ENCODE results near the gene SP2. TPM values are rescaled to one million over a fixed set of nuclear protein-coding genes. Genes with fewer than 3 reads are reported as not detected.
A peak's percentile ranks its signal among the peaks of the same experiment; 100 is the strongest.

The SP2 gene
- total and polyA plus RNA-seq, 2 of the 13 experiments (the other 11 are each of a cell fraction or from before 2014, with no cell fraction given): 1.4 to 4.8 TPM

DNA sequence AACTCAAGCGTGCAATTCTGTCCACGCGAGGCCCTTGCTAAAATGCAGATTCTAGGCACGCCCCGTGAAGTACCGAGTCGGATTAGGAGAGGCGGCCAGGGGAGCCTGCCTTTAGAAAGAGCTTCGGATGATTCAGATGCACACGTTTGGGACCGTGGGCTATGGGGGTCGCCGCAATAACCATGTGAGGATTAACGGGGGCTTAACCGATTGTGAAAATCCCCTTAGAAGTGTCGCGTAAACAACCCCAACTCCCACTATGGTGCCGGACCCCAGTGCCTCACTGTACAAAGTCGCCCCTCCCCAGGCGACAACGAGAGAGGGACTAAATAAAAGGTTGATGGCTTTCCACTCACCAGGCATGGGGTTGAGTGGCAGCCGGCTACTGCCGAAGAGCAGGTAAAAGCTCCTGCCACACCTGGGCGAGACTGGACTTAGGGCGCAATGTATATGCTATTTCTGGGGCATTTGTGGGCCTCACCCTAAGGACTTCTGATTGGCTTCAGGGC, 635 bp upstream of the SP2 start (continued):
- no peak for TF ChIP-seq MBD4 (IDR thresholded peaks at IDR 0.05; ENCODE audit: borderline replicate concordance, low read length)
- TF ChIP-seq FLYWCH1 (CRISPR knock-in tag; IDR thresholded peaks at IDR 0.05): no peak
- TF ChIP-seq, protein P1, sequence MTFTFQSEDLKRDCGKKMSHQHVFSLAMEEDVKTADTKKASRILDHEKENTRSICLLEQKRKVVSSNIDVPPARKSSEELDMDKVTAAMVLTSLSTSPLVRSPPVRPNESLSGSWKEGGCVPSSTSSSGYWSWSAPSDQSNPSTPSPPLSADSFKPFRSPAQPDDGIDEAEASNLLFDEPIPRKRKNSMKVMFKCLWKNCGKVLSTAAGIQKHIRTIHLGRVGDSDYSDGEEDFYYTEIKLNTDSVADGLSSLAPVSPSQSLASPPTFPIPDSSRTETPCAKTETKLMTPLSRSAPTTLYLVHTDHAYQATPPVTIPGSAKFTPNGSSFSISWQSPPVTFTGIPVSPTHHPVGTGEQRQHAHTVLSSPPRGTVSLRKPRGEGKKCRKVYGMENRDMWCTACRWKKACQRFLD (CRISPR knock-in tag; IDR thresholded peaks at IDR 0.05; ENCODE audit: borderline replicate concordance): 0 out of 2 replicates have a peak, but pooled peaks have one; percentile 42
- no peak for TF ChIP-seq NFRKB (IDR thresholded peaks at IDR 0.05)
- no peak for TF ChIP-seq NR2F6 (IDR thresholded peaks at IDR 0.05)
- TF ChIP-seq NR2F6 (CRISPR knock-in tag; IDR thresholded peaks at IDR 0.05): no peak

DNA sequence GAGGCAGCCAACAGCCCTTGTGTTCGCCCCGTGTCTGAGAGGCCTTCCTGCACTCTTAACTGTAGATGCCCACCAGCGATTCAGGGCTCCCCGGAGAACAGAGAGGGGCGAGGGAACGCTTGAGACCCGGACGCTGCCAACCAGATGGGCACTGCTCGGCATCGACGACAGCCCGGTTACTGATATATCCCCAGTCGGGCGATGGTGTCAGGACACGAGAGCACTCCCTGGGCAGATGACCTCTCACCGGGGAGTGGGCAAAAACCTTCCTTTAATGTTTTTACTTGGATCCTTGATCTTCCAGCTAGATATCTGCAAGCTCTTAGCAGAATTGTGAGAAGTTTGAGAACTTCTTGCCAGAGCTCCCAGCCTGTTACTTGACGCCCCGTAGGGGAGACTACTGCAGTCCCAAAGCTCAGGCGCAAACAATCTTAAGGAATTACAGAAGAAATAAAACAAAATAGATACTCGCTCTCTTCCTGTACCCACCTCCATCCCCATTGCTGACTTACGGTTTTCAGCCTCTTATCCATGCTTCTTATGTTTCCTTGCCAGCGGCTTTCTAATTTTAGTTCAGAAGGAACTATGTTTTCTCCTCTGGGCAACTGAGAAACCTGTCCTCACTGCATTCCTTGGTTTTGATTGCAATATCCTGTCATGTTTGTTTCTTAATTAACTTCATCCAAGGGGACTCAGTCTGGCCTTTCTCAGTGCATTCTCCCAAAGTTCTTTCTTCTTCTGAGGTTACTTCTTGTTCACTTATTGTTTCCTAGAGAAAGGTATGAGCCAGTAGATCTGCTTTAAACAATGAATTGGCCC, 845 bp downstream of the SP2 start:
- POLR2A ChIA-PET: interaction anchor here (0.7 to 2.9 kb wide), 6 partner anchors 8 to 74 kb away, joined by 3 to 37 read pairs (median 4); partner anchors contain the start of genes CDK5RAP3, LRRC46, MRPL10 and PNPO
- Histone ChIP-seq H2AFZ (ENCODE audit: low read length) (no peak overlapping the region), H3K4me3 (replicated peaks in 1 of 3; ENCODE audit: insufficient read depth in 1 of 3, low read depth in 2 of 3, low read length in 3 of 3) (peak overlapping the region; percentile 70 to 96 (median 81)), H3K79me2 (ENCODE audit: insufficient read depth, low read length) (peaks cover 24% of the 10 kb centered on the region), H3K4me2 (ENCODE audit: low read depth, low read length) (peak overlapping the region; percentile 83), H3K9me3 (ENCODE audit: low read length) (no peaks in the 10 kb centered on the region), H3K27ac (ENCODE audit: extremely low read length, insufficient read depth, low read length) (peak overlapping the region; percentile 88), H4K20me1 (ENCODE audit: insufficient read depth, low read length) (no peaks in the 10 kb centered on the region), H3K4me1 (ENCODE audit: insufficient read depth, low read length) (peaks cover 38% of the 10 kb centered on the region), H3K36me3 (replicated peaks in 1 of 2; ENCODE audit: control insufficient read depth in 1 of 2, insufficient read depth in 2 of 2, low read length in 2 of 2) (peaks cover 0 to 5% of the 10 kb centered on the region in 2 experiments; a peak in 2 of 5 replicates), H3K9ac (ENCODE audit: insufficient read depth, low read depth, low read length) (peak overlapping the region; percentile 94), H3K27me3 (ENCODE audit: control insufficient read depth in 1 of 2, insufficient read depth in 2 of 2, low read length in 2 of 2) (no peaks in the 10 kb centered on the region; a peak in 1 of 5 replicates)
- no peak for DNase-seq (ENCODE audit: low spot score)
- no peak for FAIRE-seq
- intact Hi-C loops (cut with micrococcal nuclease; ENCODE audit: unreplicated experiment) (loop anchor here (5.0 kb wide), 1 partner anchor 125 kb away; no protein-coding TSS in a partner anchor), in situ Hi-C loops (cut with HindIII; ENCODE audit: extremely low pct_ligation_motif_present, low pct_unique_long_range_greater_than_20kb) (no loop called here)
- ATAC-seq: no peak
- CTCF ChIA-PET (ENCODE audit: low intra/inter-chr PET ratio, low total read pairs): interaction anchor here (1.6 to 2.4 kb wide), 2 partner anchors 55 to 74 kb away, joined by 3 to 9 read pairs; partner anchors contain the start of gene CDK5RAP3
- WGBS (ENCODE audit: low lambda C conversion rate): 15% methylated on average over 12 of the region's 22 CpGs
- BruUV-seq (replicated peaks): TSS peak; percentile 54
- TF ChIP-seq NFE2L1 (CRISPR knock-in tag; IDR thresholded peaks at IDR 0.05; ENCODE audit: borderline replicate concordance): 0 out of 2 replicates have a peak, but pooled peaks have one; percentile 77
- TF ChIP-seq ARNTL (CRISPR knock-in tag; IDR thresholded peaks at IDR 0.05): no peak
- TF ChIP-seq CENPX (CRISPR knock-in tag; IDR thresholded peaks at IDR 0.05): no peak
- TF ChIP-seq, protein P2, sequence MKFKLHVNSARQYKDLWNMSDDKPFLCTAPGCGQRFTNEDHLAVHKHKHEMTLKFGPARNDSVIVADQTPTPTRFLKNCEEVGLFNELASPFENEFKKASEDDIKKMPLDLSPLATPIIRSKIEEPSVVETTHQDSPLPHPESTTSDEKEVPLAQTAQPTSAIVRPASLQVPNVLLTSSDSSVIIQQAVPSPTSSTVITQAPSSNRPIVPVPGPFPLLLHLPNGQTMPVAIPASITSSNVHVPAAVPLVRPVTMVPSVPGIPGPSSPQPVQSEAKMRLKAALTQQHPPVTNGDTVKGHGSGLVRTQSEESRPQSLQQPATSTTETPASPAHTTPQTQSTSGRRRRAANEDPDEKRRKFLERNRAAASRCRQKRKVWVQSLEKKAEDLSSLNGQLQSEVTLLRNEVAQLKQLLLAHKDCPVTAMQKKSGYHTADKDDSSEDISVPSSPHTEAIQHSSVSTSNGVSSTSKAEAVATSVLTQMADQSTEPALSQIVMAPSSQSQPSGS (CRISPR knock-in tag; IDR thresholded peaks at IDR 0.05): no peak
- TF ChIP-seq ZNF354B (CRISPR knock-in tag; IDR thresholded peaks at IDR 0.05): 0 out of 2 replicates have a peak, but pooled peaks have one; percentile 47
- TF ChIP-seq, protein P3, sequence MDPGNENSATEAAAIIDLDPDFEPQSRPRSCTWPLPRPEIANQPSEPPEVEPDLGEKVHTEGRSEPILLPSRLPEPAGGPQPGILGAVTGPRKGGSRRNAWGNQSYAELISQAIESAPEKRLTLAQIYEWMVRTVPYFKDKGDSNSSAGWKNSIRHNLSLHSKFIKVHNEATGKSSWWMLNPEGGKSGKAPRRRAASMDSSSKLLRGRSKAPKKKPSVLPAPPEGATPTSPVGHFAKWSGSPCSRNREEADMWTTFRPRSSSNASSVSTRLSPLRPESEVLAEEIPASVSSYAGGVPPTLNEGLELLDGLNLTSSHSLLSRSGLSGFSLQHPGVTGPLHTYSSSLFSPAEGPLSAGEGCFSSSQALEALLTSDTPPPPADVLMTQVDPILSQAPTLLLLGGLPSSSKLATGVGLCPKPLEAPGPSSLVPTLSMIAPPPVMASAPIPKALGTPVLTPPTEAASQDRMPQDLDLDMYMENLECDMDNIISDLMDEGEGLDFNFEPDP (CRISPR knock-in tag; conservative IDR thresholded peaks at IDR 0.05): no peak
- TF ChIP-seq MBNL3 (CRISPR knock-in tag; conservative IDR thresholded peaks at IDR 0.05): no peak
- no peak for TF ChIP-seq ZNF879 (CRISPR knock-in tag; IDR thresholded peaks at IDR 0.05)
- TF ChIP-seq ISX (CRISPR knock-in tag; conservative IDR thresholded peaks at IDR 0.05): 0 out of 2 replicates have a peak, but pooled peaks have one; percentile 4
- TF ChIP-seq, protein P4, sequence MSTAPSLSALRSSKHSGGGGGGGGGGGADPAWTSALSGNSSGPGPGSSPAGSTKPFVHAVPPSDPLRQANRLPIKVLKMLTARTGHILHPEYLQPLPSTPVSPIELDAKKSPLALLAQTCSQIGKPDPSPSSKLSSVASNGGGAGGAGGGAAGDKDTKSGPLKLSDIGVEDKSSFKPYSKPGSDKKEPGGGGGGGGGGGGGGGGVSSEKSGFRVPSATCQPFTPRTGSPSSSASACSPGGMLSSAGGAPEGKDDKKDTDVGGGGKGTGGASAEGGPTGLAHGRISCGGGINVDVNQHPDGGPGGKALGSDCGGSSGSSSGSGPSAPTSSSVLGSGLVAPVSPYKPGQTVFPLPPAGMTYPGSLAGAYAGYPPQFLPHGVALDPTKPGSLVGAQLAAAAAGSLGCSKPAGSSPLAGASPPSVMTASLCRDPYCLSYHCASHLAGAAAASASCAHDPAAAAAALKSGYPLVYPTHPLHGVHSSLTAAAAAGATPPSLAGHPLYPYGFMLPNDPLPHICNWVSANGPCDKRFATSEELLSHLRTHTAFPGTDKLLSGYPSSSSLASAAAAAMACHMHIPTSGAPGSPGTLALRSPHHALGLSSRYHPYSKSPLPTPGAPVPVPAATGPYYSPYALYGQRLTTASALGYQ (CRISPR knock-in tag; IDR thresholded peaks at IDR 0.05): 0 out of 2 replicates have a peak, but pooled peaks have one; percentile 49
- TF ChIP-seq MIER2 (CRISPR knock-in tag; IDR thresholded peaks at IDR 0.05): no peak

Data from HepG2 (cell line).